ENCODE measurements around the gene CNTNAP2.

GRCh38 chr7:146345251-146345650, 228.7 kb downstream of the CNTNAP2 start:
- TF ChIP-seq CTCF (IDR thresholded peaks at IDR 0.05): no peak
- no peak for TF ChIP-seq POLR2A (IDR thresholded peaks at IDR 0.05)
- no peak for TF ChIP-seq EP300 (IDR thresholded peaks at IDR 0.05)
- TF ChIP-seq POLR2AphosphoS5 (IDR thresholded peaks at IDR 0.05): no peak
